Measurements from ENCODE around the gene OXCT1.

GRCh38 chr5:41815663-41816229 lies 54.5 kb downstream of the OXCT1 start:
- TF ChIP-seq CTCF (conservative IDR thresholded peaks at IDR 0.05; ENCODE audit: low read depth, low read length), result no peak
- no peak for TF ChIP-seq MAZ (IDR thresholded peaks at IDR 0.05; ENCODE audit: borderline replicate concordance, low read depth, low read length)
- no peak for TF ChIP-seq SMC3 (IDR thresholded peaks at IDR 0.05; ENCODE audit: low read depth, low read length)
